GM19395 (cell line): ENCODE results near the gene STAC2.

ENCODE experiments used
- ATAC-seq: cut with Tn5 transposase; IDR thresholded peaks from one replicate; pipeline ENCODE4 v1.9.1; 2021; ENCODE audit warnings: mild to moderate bottlenecking, moderate library complexity; ENCODE audit not compliant: unreplicated experiment

STAC2 gene

GRCh38 chr17:39165841-39166349 lies 59.9 kb downstream of the STAC2 start, which contains the start of gene ARL5C:
ARL5C (minus strand) TSS chr17:39166161; CDS start chr17:39165760, 401 bp downstream.
- ATAC-seq: no peak

DNA sequence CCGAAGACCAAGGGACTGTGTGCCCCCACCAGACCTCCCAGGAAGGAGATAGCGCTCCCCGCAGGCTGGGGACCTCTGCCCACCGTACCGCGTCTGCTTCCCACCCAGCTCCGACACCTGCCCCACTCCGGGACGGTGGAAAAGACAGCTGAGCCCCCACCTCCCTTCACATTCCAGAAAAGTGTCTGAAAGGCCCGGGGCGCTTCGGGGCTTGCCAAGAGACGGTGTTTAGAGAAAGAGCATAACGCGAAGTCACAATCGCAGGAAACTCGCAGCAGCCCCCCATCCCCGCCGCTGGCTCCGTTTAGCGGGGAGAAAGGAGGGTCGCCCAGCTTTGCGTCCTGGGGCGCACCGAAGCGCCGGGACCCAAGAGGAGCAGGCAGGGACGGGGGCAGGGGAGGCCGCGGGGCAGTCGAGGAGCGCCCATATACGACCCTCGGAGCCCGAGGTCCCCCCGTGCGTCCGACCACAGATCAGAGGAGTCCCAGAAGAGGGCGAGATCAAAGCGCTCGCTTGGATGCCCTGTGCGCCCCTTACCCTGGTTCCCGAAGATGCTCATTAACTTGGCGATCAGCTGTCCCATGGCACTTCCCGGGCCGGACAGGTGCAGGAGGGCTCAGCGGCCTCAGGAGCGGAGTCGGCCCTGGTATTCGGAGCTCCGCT lies 60.4 kb downstream of the STAC2 start:
- no peak for ATAC-seq

DNA sequence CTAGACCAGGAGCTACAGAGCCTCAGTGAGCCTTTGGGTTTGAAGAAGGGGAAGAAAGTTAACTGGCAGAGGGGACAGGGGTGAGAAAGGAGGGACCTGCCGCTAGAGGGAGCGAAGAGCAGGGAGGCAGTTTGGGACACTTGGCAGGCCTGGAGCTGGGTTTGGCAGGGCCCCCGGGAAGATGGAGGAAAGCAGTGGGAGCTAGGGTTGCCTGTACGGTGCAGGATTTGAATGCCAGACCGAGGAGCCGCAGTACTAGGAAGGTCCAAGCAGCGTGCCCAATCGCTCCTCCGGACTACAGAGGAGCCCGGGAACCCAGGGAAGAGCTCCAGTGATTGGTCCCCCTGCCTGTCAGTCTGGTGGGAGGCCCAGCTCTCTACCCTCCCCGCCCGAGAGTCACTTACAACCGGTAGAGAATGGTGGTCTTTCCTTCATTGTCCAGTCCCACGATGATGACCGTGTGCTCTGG lies 61.0 kb downstream of the STAC2 start:
- peak; percentile 76 for ATAC-seq

GRCh38 chr17:39161962-39162361 lies 63.8 kb downstream of the STAC2 start:
- no peak for ATAC-seq
